OCI-LY7 (cell line): Measurements from ENCODE around the gene PARM1. TPM values are rescaled to one million over a fixed set of nuclear protein-coding genes. Genes with fewer than 3 reads are reported as not detected.

Source experiments
- Bru-seq: library from RNA; stranded (reverse); fragments of 400-500 nt; gene quantifications from one replicate; lab custom pipeline; 2021; lab: Mats Ljungman, UMichigan
- BruChase-seq, 2 experiments: library from RNA; stranded (reverse); fragments of 400-500 nt; gene quantifications; one replicate each; lab custom pipeline; 2021; lab: Mats Ljungman, UMichigan
- BruUV-seq: library from RNA; stranded (reverse); fragments of 400-500 nt; replicated peaks from 2 replicates; lab custom pipeline; 2021; lab: Mats Ljungman, UMichigan
- CTCF ChIA-PET: fragments of 300-600 bp; sonication (Branson Sonifier 250); formaldehyde crosslinking; loops from one replicate; lab custom pipeline; 2022; ENCODE audit warnings: antibody characterized with exemption; ENCODE audit not compliant: unreplicated experiment; lab: Charles Lee
- POLR2A ChIA-PET: fragments of 300-600 bp; sonication (Branson Sonifier 250); formaldehyde crosslinking; loops from one replicate; lab custom pipeline; 2022; ENCODE audit warnings: antibody characterized with exemption; lab: Charles Lee
- DNase-seq: peaks from one replicate; pipeline ENCODE4 v3.0.0-alpha.2; 2015; ENCODE audit warnings: low spot score
- H2AFZ ChIP-seq: fragments of 200-600 bp; sonication (generic), shearing (Covaris generic); 2 replicates; pipeline ENCODE4 v1.6.1; 2014; ENCODE audit warnings: mild to moderate bottlenecking, antibody characterized with exemption, low read length, moderate library complexity
- H3K27ac ChIP-seq: fragments of 200-600 bp; sonication (generic); 2 replicates; pipeline ENCODE4 v1.5.1; 2014; ENCODE audit warnings: mixed run types, low read depth, mild to moderate bottlenecking, moderate library complexity, low read length, inconsistent platforms; ENCODE audit not compliant: poor library complexity, severe bottlenecking
- H3K36me3 ChIP-seq: fragments of 200-600 bp; sonication (generic); 2 replicates; pipeline ENCODE4 v1.6.1; 2014; ENCODE audit warnings: mild to moderate bottlenecking, antibody characterized with exemption, low read length, moderate library complexity, mixed read lengths; ENCODE audit not compliant: insufficient read depth
- H3K4me1 ChIP-seq: fragments of 200-600 bp; sonication (generic); 2 replicates; pipeline ENCODE4 v1.5.1; 2014; ENCODE audit warnings: mild to moderate bottlenecking, low read length; ENCODE audit not compliant: insufficient read depth, poor library complexity, severe bottlenecking
- H3K4me2 ChIP-seq: fragments of 200-600 bp; sonication (generic); 2 replicates; pipeline ENCODE4 v1.6.1; 2014; ENCODE audit warnings: mild to moderate bottlenecking, low read length
- H3K4me3 ChIP-seq: fragments of 200-600 bp; sonication (generic); 2 replicates; pipeline ENCODE4 v1.5.1; 2014; ENCODE audit warnings: mild to moderate bottlenecking, low read depth, low read length; ENCODE audit not compliant: poor library complexity, severe bottlenecking
- H3K79me2 ChIP-seq: fragments of 200-600 bp; sonication (generic); 2 replicates; pipeline ENCODE4 v1.6.1; 2016; ENCODE audit warnings: low read depth, mild to moderate bottlenecking, low read length, moderate library complexity, mixed read lengths; ENCODE audit not compliant: insufficient read depth
- H3K9me2 ChIP-seq: fragments of 200-600 bp; sonication (generic); 2 replicates; pipeline ENCODE4 v1.6.1; 2016; ENCODE audit warnings: mild to moderate bottlenecking, low read length, mixed read lengths; ENCODE audit not compliant: insufficient read depth
- H3K9me3 ChIP-seq: fragments of 200-600 bp; sonication (generic); 2 replicates; pipeline ENCODE4 v1.6.1; 2014; ENCODE audit warnings: mild to moderate bottlenecking, mixed run types, low read length, mixed read lengths
- H4K20me1 ChIP-seq: fragments of 200-600 bp; sonication (generic); 2 replicates; pipeline ENCODE4 v1.6.1; 2014; ENCODE audit warnings: mild to moderate bottlenecking, antibody characterized with exemption, low read length, moderate library complexity, mixed read lengths; ENCODE audit not compliant: insufficient read depth
- CTCF ChIP-seq: fragments of 200-600 bp; sonication (generic); conservative IDR thresholded peaks from 2 replicates; pipeline ENCODE4 v1.5.1; 2014; ENCODE audit warnings: mild to moderate bottlenecking, antibody characterized with exemption, low read length, moderate library complexity, mixed read lengths
- EZH2phosphoT487 ChIP-seq: fragments of 200-600 bp; sonication (generic); IDR thresholded peaks from 2 replicates; pipeline ENCODE4 v1.6.1; 2018; ENCODE audit warnings: low read depth, borderline replicate concordance, mild to moderate bottlenecking, mixed run types, antibody characterized with exemption, low read length, moderate library complexity, mixed read lengths
- intact Hi-C: fragments of 100-400 bp; cut with micrococcal nuclease; formaldehyde crosslinking; loops from one replicate; pipeline ENCODE4 v1.10.0; 2022; ENCODE audit not compliant: unreplicated experiment
- long read RNA-seq: library from polyadenylated mRNA; stranded (forward); transcript quantifications from one replicate; pipeline ENCODE4 v2.0.0, GENCODE V29; 2022
- total RNA-seq, 2 experiments: library from RNA; depleted of rRNA in 1 of 2; stranded (reverse); fragments of >200 nt in 1 of 2; shearing (Covaris generic) in 1 of 2; gene quantifications; 2 replicates each; pipeline ENCODE4 v1.2.3, GENCODE V29; 2014 to 2022

PARM1 gene
- total RNA-seq (2014; rRNA removed; shearing (Covaris generic)) (not detected in 2 replicates), total RNA-seq (2022) (not detected in 2 replicates), Bru-seq, nascent RNA (percentile 3 among the genes with signal in this experiment), BruChase-seq, experiment 1, labeled RNA remaining after a 6-hour chase (percentile 5 among the genes with signal in this experiment), BruChase-seq, experiment 2, labeled RNA remaining after a 2-hour chase (percentile 1 among the genes with signal in this experiment)
- long read RNA-seq, result 0 reads

- BruUV-seq, result no TSS peak
- TF ChIP-seq EZH2phosphoT487 (no peak), CTCF (no peak; the same call in 1 of the 2 replicates)
- no peaks in the 10 kb centered on the region for H4K20me1 ChIP-seq
- H3K36me3 ChIP-seq, result no peaks in the 10 kb centered on the region
- POLR2A ChIA-PET, result no interaction called here
- H3K79me2 ChIP-seq, result no peaks in the 10 kb centered on the region
- H3K27ac ChIP-seq, result no peak within 1 kb of the TSS
- DNase-seq, result no peak
- CTCF ChIA-PET, result no interaction called here
- H3K9me3 ChIP-seq, result no peaks in the 10 kb centered on the region
- no peak within 1 kb of the TSS for H2AFZ ChIP-seq
- H3K4me1 ChIP-seq, result no peaks in the 10 kb centered on the region
- intact Hi-C loops, result no loop called here
- H3K4me2 ChIP-seq, result peak within 1 kb of the TSS; percentile 26; the same call in 1 of the 2 replicates
- H3K4me3 ChIP-seq, result no peak within 1 kb of the TSS
- no peaks in the 10 kb centered on the region for H3K9me2 ChIP-seq
Observed at GRCh38 chr4:74932832-74933561, at the start of gene PARM1. PARM1 (plus strand) TSS chr4:74933116; CDS start chr4:74933328, 212 bp downstream.

- Histone ChIP-seq H3K9me3 (no peaks in the 10 kb centered on the region), H3K9me2 (no peaks in the 10 kb centered on the region), H3K4me2 (no peak overlapping the region), H3K4me3 (no peak overlapping the region), H2AFZ (no peak overlapping the region), H3K4me1 (no peaks in the 10 kb centered on the region), H4K20me1 (no peaks in the 10 kb centered on the region), H3K79me2 (no peaks in the 10 kb centered on the region), H3K27ac (no peak overlapping the region), H3K36me3 (no peaks in the 10 kb centered on the region)
- TF ChIP-seq CTCF, result no peak
- POLR2A ChIA-PET, result interaction anchor here (0.6 to 1.6 kb wide), 2 partner anchors 9 to 94 kb away, joined by 3 to 4 read pairs; no protein-coding TSS in a partner anchor
- DNase-seq, result no peak
- intact Hi-C loops, result no loop called here
- BruUV-seq, result no TSS peak
- CTCF ChIA-PET, result no interaction called here
Observed at GRCh38 chr4:74884266-74884665, 48.6 kb upstream of the PARM1 start.

- ChIA-PET POLR2A (no interaction called here), CTCF (no interaction called here)
Observed at GRCh38 chr4:74886484-74886883, 46.4 kb upstream of the PARM1 start.

More at GRCh38 chr4:74886484-74886883, 46.4 kb upstream of the PARM1 start:
- Histone ChIP-seq H3K4me1 (no peaks in the 10 kb centered on the region), H3K9me3 (no peaks in the 10 kb centered on the region), H3K4me3 (no peak overlapping the region), H4K20me1 (no peaks in the 10 kb centered on the region), H2AFZ (no peak overlapping the region), H3K9me2 (no peaks in the 10 kb centered on the region), H3K4me2 (no peak overlapping the region), H3K79me2 (no peaks in the 10 kb centered on the region), H3K36me3 (no peaks in the 10 kb centered on the region), H3K27ac (no peak overlapping the region)
- intact Hi-C loops, result no loop called here
- TF ChIP-seq CTCF (no peak), EZH2phosphoT487 (no peak)
- DNase-seq, result no peak
- no TSS peak for BruUV-seq
